Fibroblast of lung (primary cell): ENCODE results near the gene HDC. TPM values are rescaled to one million over a fixed set of nuclear protein-coding genes. Genes with fewer than 3 reads are reported as not detected.

Experiments used
- DNase-seq, 2 donors: peaks; one replicate each; pipeline versions ENCODE4 v3.0.0 to v3.0.0-alpha.2; 2010; ENCODE audit warnings: low read depth in 2 of 2
- H2AFZ ChIP-seq: 2 replicates; pipeline ENCODE4 v1.5.1; 2012; ENCODE audit warnings: low read length, control low read depth, inconsistent platforms
- H3K27ac ChIP-seq: 2 replicates; pipeline ENCODE4 v1.5.1; 2011; ENCODE audit warnings: low read length, control low read depth; ENCODE audit not compliant: insufficient read depth
- H3K27me3 ChIP-seq: 2 replicates; pipeline ENCODE4 v1.5.1; 2011; ENCODE audit warnings: mild to moderate bottlenecking, low read length; ENCODE audit not compliant: control insufficient read depth, insufficient read depth
- H3K36me3 ChIP-seq: 2 replicates; pipeline ENCODE4 v1.5.1; 2011; ENCODE audit warnings: low read length; ENCODE audit not compliant: control insufficient read depth, insufficient read depth
- H3K4me1 ChIP-seq: 2 replicates; pipeline ENCODE4 v1.5.1; 2011; ENCODE audit warnings: low read length; ENCODE audit not compliant: control insufficient read depth, insufficient read depth; ENCODE audit errors: extremely low read depth
- H3K4me2 ChIP-seq: 2 replicates; pipeline ENCODE4 v1.5.1; 2011; ENCODE audit warnings: low read length, control low read depth; ENCODE audit not compliant: insufficient read depth; ENCODE audit errors: extremely low read depth
- H3K4me3 ChIP-seq, 4 experiments: fragments of 200-600 bp in 1 of 4; sonication (generic) in 1 of 4; replicated peaks in 1 of 4; 2 replicates each; pipeline ENCODE4 v1.5.1; 2011 to 2016; ENCODE audit warnings: low read length in 4 of 4, low read depth in 3 of 4, mild to moderate bottlenecking in 3 of 4, control low read depth in 2 of 4, inconsistent platforms in 1 of 4, mixed read lengths in 1 of 4; ENCODE audit not compliant: insufficient read depth in 1 of 4; ENCODE audit errors: control extremely low read depth in 1 of 4
- H3K79me2 ChIP-seq: 2 replicates; pipeline ENCODE4 v1.5.1; 2012; ENCODE audit warnings: mild to moderate bottlenecking, low read length, inconsistent platforms; ENCODE audit not compliant: control insufficient read depth, insufficient read depth
- H3K9ac ChIP-seq: 2 replicates; pipeline ENCODE4 v1.5.1; 2011; ENCODE audit warnings: mild to moderate bottlenecking, low read length, control low read depth; ENCODE audit not compliant: insufficient read depth
- H3K9me3 ChIP-seq: 2 replicates; pipeline ENCODE4 v1.5.1; 2012; ENCODE audit warnings: low read depth, low read length; ENCODE audit not compliant: control insufficient read depth, insufficient read depth
- H4K20me1 ChIP-seq: 2 replicates; pipeline ENCODE4 v1.5.1; 2011; ENCODE audit warnings: low read length; ENCODE audit not compliant: control insufficient read depth, insufficient read depth; ENCODE audit errors: extremely low read depth
- CTCF ChIP-seq, 2 donors: IDR thresholded peaks in 1 of 2; conservative IDR thresholded peaks in 1 of 2; 1 replicate in 1 of 2; 2 replicates in 1 of 2; pipeline ENCODE4 v1.5.1; 2011 to 2012; ENCODE audit warnings: low read length in 2 of 2, control low read depth in 1 of 2, inconsistent platforms in 1 of 2, low read depth in 1 of 2, mild to moderate bottlenecking in 1 of 2
- EZH2 ChIP-seq: IDR thresholded peaks from 2 replicates; pipeline ENCODE4 v1.5.1; 2012; ENCODE audit warnings: low read length, control low read depth, mild to moderate bottlenecking; ENCODE audit errors: missing control alignments
- polyA plus RNA-seq, 2 donors: library from polyadenylated mRNA; depleted of rRNA in 1 of 2; stranded (reverse) in 1 of 2; unstranded in 1 of 2; fragments of >200 nt; gene quantifications; 2 replicates each; pipeline ENCODE4 v1.2.1, GENCODE V29; 2011 to 2012; ENCODE audit warnings: missing spikeins in 1 of 2
- total RNA-seq: library from RNA; depleted of rRNA; stranded (reverse); fragments of >200 nt; gene quantifications from 2 replicates; pipeline ENCODE4 v1.2.1, GENCODE V29; 2014

The HDC gene
- total and polyA plus RNA-seq, 2 donors (not counting 1 experiment from before 2014, with no cell fraction given) = not detected

- H3K4me3 ChIP-seq = no peak overlapping the region
- H4K20me1 ChIP-seq = no peaks in the 10 kb centered on the region
- H3K36me3 ChIP-seq = no peaks in the 10 kb centered on the region
- no peaks in the 10 kb centered on the region for H3K9me3 ChIP-seq
- H3K4me1 ChIP-seq = no peaks in the 10 kb centered on the region
- H3K9ac ChIP-seq = no peak overlapping the region
- H3K79me2 ChIP-seq = no peaks in the 10 kb centered on the region
- peaks cover 12% of the 10 kb centered on the region for H3K27me3 ChIP-seq
- H3K4me2 ChIP-seq = no peak overlapping the region
- no peak overlapping the region for H3K27ac ChIP-seq
- no peak for DNase-seq
- no peak for TF ChIP-seq CTCF (conservative IDR thresholded peaks at IDR 0.05 in 1 of 2, IDR thresholded peaks at IDR 0.05 in 1 of 2; ENCODE audit: low read depth in 1 of 2, low read length in 2 of 2)
- TF ChIP-seq EZH2 = no peak
- no peak overlapping the region for H2AFZ ChIP-seq
Observed at GRCh38 chr15:50209809-50210208, 55.7 kb downstream of the HDC start.

- H3K4me2 ChIP-seq = no peak overlapping the region
- H4K20me1 ChIP-seq = no peaks in the 10 kb centered on the region
- H3K27ac ChIP-seq = no peak overlapping the region
- H3K9me3 ChIP-seq = no peaks in the 10 kb centered on the region
- TF ChIP-seq CTCF (conservative IDR thresholded peaks at IDR 0.05 in 1 of 2, IDR thresholded peaks at IDR 0.05 in 1 of 2; ENCODE audit: low read depth in 1 of 2, low read length in 2 of 2) (no peak), EZH2 (no peak)
- no peak overlapping the region for H2AFZ ChIP-seq
- H3K4me1 ChIP-seq = no peaks in the 10 kb centered on the region
- no peaks in the 10 kb centered on the region for H3K36me3 ChIP-seq
- H3K9ac ChIP-seq = no peak overlapping the region
- no peak for DNase-seq
- H3K27me3 ChIP-seq = peaks cover 12% of the 10 kb centered on the region
- no peak overlapping the region for H3K4me3 ChIP-seq
- no peaks in the 10 kb centered on the region for H3K79me2 ChIP-seq
Observed at GRCh38 chr15:50206020-50206419, 59.5 kb downstream of the HDC start.

- Histone ChIP-seq H3K79me2 (no peaks in the 10 kb centered on the region), H3K27me3 (peaks cover 6% of the 10 kb centered on the region), H3K9ac (no peak overlapping the region), H3K27ac (no peak overlapping the region), H3K4me2 (no peak overlapping the region), H3K36me3 (no peaks in the 10 kb centered on the region), H3K4me3 (no peak overlapping the region), H3K9me3 (no peaks in the 10 kb centered on the region), H2AFZ (no peak overlapping the region), H3K4me1 (no peaks in the 10 kb centered on the region), H4K20me1 (no peaks in the 10 kb centered on the region)
- TF ChIP-seq EZH2 (no peak), CTCF (conservative IDR thresholded peaks at IDR 0.05 in 1 of 2, IDR thresholded peaks at IDR 0.05 in 1 of 2; ENCODE audit: low read depth in 1 of 2, low read length in 2 of 2) (no peak)
- DNase-seq = no peak
Observed at GRCh38 chr15:50202003-50202402, 63.5 kb downstream of the HDC start.
